ENCODE results near the gene AIFM2.
A peak's percentile ranks its signal among the peaks of the same experiment; 100 is the strongest.

Gene AIFM2

DNA sequence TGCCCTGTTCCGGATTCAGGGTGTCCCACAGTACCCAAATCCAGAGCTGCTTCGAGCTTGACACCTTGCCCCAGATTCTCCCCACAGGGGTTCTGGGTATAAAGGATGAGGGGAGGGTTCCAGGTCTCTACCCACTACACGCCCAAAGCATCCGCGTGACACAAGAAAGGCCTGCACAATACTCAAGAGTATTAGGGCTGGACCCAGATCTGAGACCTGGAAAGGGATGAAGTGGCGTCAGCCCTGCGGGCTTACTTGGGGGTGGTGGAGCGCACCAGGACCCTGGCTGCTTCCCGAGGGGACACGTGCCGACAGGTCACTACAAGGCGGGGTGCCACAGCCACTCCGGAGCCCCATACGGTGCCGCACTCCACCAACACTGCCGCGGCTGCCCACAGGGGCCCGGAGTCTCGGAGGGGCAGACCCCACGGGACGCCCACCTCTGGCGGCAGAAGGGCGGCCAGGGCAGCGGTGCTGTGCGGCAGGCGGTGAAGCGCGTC lies 12.6 kb upstream of the AIFM2 start:
- H3K36me3 ChIP-seq (ENCODE audit: insufficient read depth, low read length), result peaks cover 16% of the 10 kb centered on the region
- peak overlapping the region; percentile 83 for H3K9ac ChIP-seq (ENCODE audit: low read depth, low read length)
- H3K9me3 ChIP-seq (replicated peaks; ENCODE audit: low read length), result no peaks in the 10 kb centered on the region
- H3K27me3 ChIP-seq (ENCODE audit: control insufficient read depth, insufficient read depth, low read length), result no peaks in the 10 kb centered on the region
- H3K4me3 ChIP-seq (ENCODE audit: low read length), result peak overlapping the region; percentile 78
- peaks cover 19% of the 10 kb centered on the region for H3K4me1 ChIP-seq (ENCODE audit: control insufficient read depth, insufficient read depth, low read length)
- peak overlapping the region; percentile 98 for H3K4me2 ChIP-seq (ENCODE audit: low read length)

DNA sequence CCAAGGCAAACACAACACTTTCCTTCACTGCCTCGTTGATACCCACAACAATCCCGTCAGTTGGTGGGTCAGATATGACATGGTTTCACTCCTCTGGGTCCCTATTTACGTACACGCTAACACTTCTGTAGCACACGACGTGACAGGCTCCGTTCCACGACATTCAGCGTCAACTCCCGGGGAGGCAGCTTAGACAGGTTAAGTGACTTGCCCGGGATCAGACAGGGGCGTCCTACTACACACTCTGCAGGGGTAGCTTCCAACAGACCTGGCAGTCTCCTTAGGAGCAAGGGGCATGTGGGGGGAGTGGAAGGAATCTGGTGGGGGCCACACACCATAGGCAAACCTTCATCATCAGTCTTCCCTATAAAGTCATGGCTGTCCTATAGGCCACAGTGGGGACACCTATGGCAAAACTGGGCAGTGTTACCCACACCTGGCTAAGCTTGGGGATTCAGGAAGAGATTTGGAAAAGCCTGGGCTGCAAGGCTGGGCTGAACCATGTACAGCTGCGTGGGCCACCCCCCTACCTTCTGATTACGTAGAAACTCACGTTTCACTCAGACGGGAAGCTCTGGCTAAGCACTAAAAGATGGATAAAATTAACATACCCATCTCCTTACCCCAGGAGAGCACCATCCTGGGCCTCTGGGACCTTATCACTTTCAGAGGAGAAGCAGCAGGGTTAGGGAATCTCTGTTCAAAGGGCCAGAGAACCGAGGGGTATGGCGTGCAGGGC lies 11.9 kb upstream of the AIFM2 start:
- Histone ChIP-seq H3K36me3 (ENCODE audit: insufficient read depth, low read length) (peaks cover 12% of the 10 kb centered on the region), H3K4me1 (ENCODE audit: control insufficient read depth, insufficient read depth, low read length) (peaks cover 19% of the 10 kb centered on the region), H3K9ac (ENCODE audit: low read depth, low read length) (peak overlapping the region; percentile 83), H3K4me2 (ENCODE audit: low read length) (peak overlapping the region; percentile 98), H3K27me3 (ENCODE audit: control insufficient read depth, insufficient read depth, low read length) (no peaks in the 10 kb centered on the region), H3K9me3 (replicated peaks; ENCODE audit: low read length) (no peaks in the 10 kb centered on the region), H3K4me3 (ENCODE audit: low read length) (peak overlapping the region; percentile 78)

DNA sequence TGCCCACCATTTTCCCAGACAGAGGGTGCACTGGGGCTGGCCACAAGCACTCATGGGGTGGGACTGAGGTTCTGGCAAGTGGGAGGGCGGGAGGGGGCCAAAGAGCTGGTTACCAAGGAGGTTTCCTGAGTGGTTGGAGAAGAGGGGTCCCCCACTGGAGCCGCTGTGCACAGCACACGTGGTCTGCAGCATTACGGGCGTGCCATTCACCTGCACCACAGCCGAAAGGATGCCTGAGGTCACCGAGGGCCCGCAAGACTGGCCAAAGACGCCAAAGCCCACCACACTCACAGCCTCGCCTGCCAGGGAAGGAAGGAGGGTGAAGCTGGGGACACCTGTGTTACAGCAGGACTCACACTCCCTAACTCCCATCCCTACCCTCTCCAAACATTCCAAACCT lies 9.9 kb upstream of the AIFM2 start:
- no peak overlapping the region for H3K9ac ChIP-seq (ENCODE audit: low read depth, low read length)

DNA sequence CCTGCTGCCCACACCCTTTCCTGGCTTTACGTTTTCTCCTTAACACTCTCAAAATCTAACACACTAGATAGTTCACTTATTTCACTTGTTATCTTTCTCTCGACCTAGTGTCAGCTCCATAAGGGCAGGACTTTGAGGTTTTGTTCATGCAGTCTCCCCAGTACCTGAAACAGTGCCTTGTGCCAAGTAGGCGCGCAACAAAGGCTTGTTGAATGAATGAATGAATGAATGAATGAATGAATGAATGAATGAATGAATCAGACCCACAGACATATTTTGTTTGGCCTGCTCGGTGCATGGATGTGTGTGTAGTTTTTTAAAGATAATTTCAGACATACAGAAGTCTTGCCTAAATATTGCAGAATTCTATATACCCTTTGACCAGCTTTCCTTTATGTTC lies 7.7 kb upstream of the AIFM2 start:
- Histone ChIP-seq H3K4me2 (ENCODE audit: low read length) (no peak overlapping the region), H3K36me3 (ENCODE audit: insufficient read depth, low read length) (peaks cover 13% of the 10 kb centered on the region), H3K4me3 (ENCODE audit: low read length) (no peak overlapping the region), H3K4me1 (ENCODE audit: control insufficient read depth, insufficient read depth, low read length) (peaks cover 5% of the 10 kb centered on the region), H3K9ac (ENCODE audit: low read depth, low read length) (no peak overlapping the region), H3K27me3 (ENCODE audit: control insufficient read depth, insufficient read depth, low read length) (no peaks in the 10 kb centered on the region), H3K9me3 (replicated peaks; ENCODE audit: low read length) (no peaks in the 10 kb centered on the region)

More for the DNA sequence above, 9.9 kb upstream of the AIFM2 start:
- Histone ChIP-seq H3K9me3 (replicated peaks; ENCODE audit: low read length) (no peaks in the 10 kb centered on the region), H3K4me1 (ENCODE audit: control insufficient read depth, insufficient read depth, low read length) (peaks cover 18% of the 10 kb centered on the region), H3K36me3 (ENCODE audit: insufficient read depth, low read length) (peaks cover 10% of the 10 kb centered on the region), H3K27me3 (ENCODE audit: control insufficient read depth, insufficient read depth, low read length) (no peaks in the 10 kb centered on the region), H3K4me3 (ENCODE audit: low read length) (no peak overlapping the region), H3K4me2 (ENCODE audit: low read length) (no peak overlapping the region)

DNA sequence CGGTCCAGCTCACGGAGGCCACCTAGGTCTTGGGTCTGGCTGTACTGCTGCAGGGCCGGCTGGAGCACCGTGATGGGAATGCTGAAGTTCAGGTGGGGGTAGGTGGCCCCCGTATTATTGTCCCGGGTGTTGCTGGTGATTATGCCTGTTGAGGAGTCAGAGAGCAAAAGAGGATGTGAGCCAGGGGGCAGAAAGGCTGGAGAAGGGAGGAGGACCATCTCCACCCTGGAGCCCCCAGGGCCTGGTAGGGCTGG lies 7.3 kb upstream of the AIFM2 start:
- no peaks in the 10 kb centered on the region for H3K9me3 ChIP-seq (replicated peaks; ENCODE audit: low read length)
- no peak overlapping the region for H3K9ac ChIP-seq (ENCODE audit: low read depth, low read length)
- no peaks in the 10 kb centered on the region for H3K27me3 ChIP-seq (ENCODE audit: control insufficient read depth, insufficient read depth, low read length)
- H3K36me3 ChIP-seq (ENCODE audit: insufficient read depth, low read length), result peaks cover 13% of the 10 kb centered on the region
- peaks cover 1% of the 10 kb centered on the region for H3K4me1 ChIP-seq (ENCODE audit: control insufficient read depth, insufficient read depth, low read length)
- no peak overlapping the region for H3K4me2 ChIP-seq (ENCODE audit: low read length)
- no peak overlapping the region for H3K4me3 ChIP-seq (ENCODE audit: low read length)

DNA sequence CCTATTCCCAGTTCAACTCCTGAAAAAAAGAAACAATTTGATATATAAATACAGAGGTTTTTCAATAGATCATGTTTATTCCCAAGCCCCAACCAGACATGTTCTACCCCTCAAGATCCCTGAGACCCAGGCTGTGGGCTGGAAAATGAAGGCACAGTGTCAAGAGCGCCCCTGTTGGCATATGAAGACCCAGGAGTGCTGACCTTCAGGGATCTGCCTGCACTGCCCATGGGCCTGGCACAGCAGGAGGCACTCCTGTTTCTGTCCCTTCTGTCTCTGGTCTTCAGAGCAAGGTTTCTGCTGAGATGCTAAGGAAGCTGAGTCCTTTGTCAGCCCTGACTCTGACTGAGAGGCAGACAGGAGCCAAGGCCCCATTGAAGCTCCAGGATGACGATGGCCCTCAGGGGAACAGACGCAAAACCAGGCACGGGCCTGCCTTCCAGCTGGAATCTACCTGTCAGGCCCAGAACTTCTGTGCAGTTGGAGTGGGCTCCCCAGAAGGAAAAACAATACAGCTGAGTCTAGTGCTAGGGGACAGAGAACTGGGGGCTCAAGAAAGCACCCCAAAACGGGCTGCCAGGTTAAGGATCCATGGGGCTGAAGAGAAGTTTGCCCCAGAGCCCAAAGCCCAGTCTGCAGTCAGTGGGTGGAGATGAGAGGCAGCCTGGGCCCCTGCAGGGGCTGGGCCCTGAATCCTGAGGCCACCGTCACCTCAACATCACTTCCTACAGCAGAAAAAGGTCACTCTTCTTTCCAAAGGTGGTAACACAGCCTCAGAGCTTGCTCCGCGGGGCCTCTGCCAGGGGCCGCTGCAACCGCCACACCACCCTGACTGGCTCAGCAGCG lies 6.7 kb upstream of the AIFM2 start:
- no peaks in the 10 kb centered on the region for H3K4me1 ChIP-seq (ENCODE audit: control insufficient read depth, insufficient read depth, low read length)
- H3K4me2 ChIP-seq (ENCODE audit: low read length), result no peak overlapping the region
- peaks cover 13% of the 10 kb centered on the region for H3K36me3 ChIP-seq (ENCODE audit: insufficient read depth, low read length)
- H3K9ac ChIP-seq (ENCODE audit: low read depth, low read length), result no peak overlapping the region
- no peak overlapping the region for H3K4me3 ChIP-seq (ENCODE audit: low read length)
- no peaks in the 10 kb centered on the region for H3K9me3 ChIP-seq (replicated peaks; ENCODE audit: low read length)
- no peaks in the 10 kb centered on the region for H3K27me3 ChIP-seq (ENCODE audit: control insufficient read depth, insufficient read depth, low read length)

DNA sequence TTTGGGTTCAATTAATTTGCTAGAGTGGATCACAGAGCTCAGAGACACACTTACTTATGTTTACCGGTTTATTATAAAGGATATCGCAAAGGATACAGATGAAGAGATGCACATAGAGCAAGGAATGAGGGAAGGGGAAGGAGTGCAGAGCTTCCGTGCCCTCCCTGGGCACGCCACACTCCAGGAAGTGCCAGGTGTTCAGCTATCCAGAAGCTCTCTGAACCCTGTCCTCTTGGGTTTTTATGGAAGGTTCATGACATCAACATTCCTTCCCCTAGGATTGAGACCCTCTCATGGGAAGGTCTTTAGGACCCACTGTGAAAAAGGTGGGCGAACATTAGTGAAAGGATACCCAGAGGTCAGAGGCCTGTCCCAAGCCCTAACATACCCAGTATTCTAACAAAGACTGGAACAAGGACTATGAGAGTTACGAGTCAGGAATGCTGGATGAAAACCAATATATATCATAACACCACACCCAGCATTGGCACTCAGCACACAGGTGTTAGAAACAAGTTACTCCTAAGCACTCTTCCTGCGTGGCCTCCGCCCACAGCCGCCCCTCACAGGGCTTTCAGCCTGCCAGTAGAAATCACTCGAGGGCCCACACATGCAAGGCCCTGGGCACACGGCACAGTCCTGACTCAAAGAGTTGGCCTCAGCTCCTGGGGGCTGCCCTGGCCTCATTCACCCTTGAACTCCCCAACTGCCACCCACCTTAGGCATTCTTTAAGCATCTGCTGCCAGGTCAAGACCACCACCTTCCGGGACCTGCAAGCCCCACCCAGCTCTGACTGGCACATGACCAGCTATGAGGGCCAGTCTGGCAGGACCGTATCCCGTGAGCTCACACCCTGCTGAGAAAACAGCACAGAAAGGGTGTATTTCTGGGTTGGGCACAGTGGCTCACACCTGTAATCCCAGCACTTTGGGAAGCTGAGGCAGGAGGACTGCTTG lies 5.6 kb upstream of the AIFM2 start:
- Histone ChIP-seq H3K27me3 (ENCODE audit: control insufficient read depth, insufficient read depth, low read length) (no peaks in the 10 kb centered on the region), H3K4me2 (ENCODE audit: low read length) (no peak overlapping the region), H3K4me3 (ENCODE audit: low read length) (no peak overlapping the region), H3K9ac (ENCODE audit: low read depth, low read length) (no peak overlapping the region), H3K9me3 (replicated peaks; ENCODE audit: low read length) (no peaks in the 10 kb centered on the region), H3K4me1 (ENCODE audit: control insufficient read depth, insufficient read depth, low read length) (peaks cover 2% of the 10 kb centered on the region), H3K36me3 (ENCODE audit: insufficient read depth, low read length) (peaks cover 10% of the 10 kb centered on the region)

DNA sequence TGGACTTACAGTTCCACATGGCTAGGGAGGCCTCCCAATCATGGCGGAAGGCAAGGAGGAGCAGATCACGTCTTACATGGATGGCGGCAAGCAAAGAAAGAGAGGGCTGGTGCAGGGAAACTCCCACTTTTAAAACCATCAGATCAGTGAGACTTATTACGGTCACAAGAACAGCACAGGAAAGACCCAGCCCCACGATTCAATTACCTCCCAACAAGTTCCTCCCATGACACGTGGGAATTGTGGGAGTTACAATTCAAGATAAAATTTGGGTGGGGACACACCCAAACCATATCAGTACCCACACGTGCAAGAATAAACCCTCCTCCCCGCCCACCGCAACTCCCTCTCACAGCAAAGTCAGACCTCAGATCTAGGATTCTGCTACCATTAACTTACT lies 4.5 kb upstream of the AIFM2 start:
- H3K9me3 ChIP-seq (replicated peaks; ENCODE audit: low read length), result no peaks in the 10 kb centered on the region
- H3K36me3 ChIP-seq (ENCODE audit: insufficient read depth, low read length), result peaks cover 10% of the 10 kb centered on the region
- H3K4me1 ChIP-seq (ENCODE audit: control insufficient read depth, insufficient read depth, low read length), result peaks cover 10% of the 10 kb centered on the region
- H3K9ac ChIP-seq (ENCODE audit: low read depth, low read length), result no peak overlapping the region
- H3K4me3 ChIP-seq (ENCODE audit: low read length), result no peak overlapping the region
- H3K4me2 ChIP-seq (ENCODE audit: low read length), result no peak overlapping the region
- H3K27me3 ChIP-seq (ENCODE audit: control insufficient read depth, insufficient read depth, low read length), result no peaks in the 10 kb centered on the region

DNA sequence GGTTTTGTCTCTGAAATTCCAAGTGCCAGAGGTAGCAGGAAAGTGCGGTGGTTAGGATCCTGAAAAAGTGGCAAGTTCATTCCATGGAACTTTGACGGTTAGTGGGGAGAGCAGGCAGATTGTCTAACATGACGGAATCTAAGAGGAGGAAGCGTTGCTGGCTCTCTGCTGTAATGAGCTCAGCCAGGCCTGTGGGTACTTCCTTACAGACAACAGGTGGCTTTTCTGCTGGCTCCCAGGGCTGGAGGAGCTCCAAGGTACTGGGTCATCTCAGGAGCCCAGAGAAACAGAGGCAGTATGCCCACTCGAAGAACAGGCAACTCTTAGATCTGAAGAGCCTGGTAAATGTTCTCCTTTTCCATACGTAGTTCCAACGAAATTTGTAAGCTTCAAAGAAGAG lies 3.1 kb upstream of the AIFM2 start:
- H3K9ac ChIP-seq (ENCODE audit: low read depth, low read length), result no peak overlapping the region
- no peaks in the 10 kb centered on the region for H3K9me3 ChIP-seq (replicated peaks; ENCODE audit: low read length)
- no peak overlapping the region for H3K4me2 ChIP-seq (ENCODE audit: low read length)
- H3K4me1 ChIP-seq (ENCODE audit: control insufficient read depth, insufficient read depth, low read length), result peaks cover 24% of the 10 kb centered on the region
- H3K36me3 ChIP-seq (ENCODE audit: insufficient read depth, low read length), result peaks cover 10% of the 10 kb centered on the region
- H3K4me3 ChIP-seq (ENCODE audit: low read length), result no peak overlapping the region
- H3K27me3 ChIP-seq (ENCODE audit: control insufficient read depth, insufficient read depth, low read length), result no peaks in the 10 kb centered on the region

DNA sequence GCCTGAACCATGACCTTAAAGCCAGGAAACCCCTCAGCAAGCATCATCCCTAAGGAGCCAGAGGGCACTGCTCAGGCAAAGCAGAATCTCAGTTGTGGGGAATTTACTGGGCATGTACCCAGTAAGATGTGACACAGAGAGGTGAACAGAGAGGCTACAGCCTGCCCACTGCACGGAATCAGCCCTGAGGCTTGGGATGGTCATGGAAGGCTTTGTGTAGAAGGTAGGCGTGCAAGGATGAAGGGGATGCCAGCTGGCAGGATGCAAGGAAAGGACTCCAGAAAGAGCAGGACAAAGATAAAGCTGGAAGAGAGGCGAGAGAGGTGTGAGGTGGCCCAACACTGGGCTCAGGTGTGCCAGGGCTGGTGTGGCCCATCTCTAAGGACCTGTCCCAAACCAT lies 2.4 kb upstream of the AIFM2 start:
- Histone ChIP-seq H3K36me3 (ENCODE audit: insufficient read depth, low read length) (peaks cover 14% of the 10 kb centered on the region), H3K4me1 (ENCODE audit: control insufficient read depth, insufficient read depth, low read length) (peaks cover 29% of the 10 kb centered on the region), H3K4me3 (ENCODE audit: low read length) (no peak overlapping the region), H3K9me3 (replicated peaks; ENCODE audit: low read length) (no peaks in the 10 kb centered on the region), H3K4me2 (ENCODE audit: low read length) (no peak overlapping the region), H3K9ac (ENCODE audit: low read depth, low read length) (no peak overlapping the region), H3K27me3 (ENCODE audit: control insufficient read depth, insufficient read depth, low read length) (no peaks in the 10 kb centered on the region)

DNA sequence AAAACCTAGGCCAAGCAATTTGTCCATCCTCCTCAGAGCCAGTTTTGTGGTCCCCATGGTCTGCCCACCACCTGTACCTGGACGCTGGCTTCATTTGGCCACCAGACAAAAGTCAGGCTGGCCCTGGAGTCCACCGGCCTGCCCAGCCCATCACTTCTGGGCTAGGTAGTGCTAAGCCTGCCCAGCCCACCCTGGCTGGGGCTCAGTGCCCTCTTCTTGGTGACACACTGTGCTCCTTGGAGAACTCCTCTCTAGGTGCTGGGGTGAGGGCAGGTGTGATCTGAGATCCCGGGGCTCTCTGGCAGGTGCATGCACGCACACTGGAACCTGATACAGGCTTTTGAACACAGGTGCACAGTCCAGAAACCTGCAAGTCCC lies 1.1 kb downstream of the AIFM2 start:
- Histone ChIP-seq H3K4me3 (ENCODE audit: low read length) (peak overlapping the region; percentile 89), H3K4me1 (ENCODE audit: control insufficient read depth, insufficient read depth, low read length) (peaks cover 29% of the 10 kb centered on the region), H3K4me2 (ENCODE audit: low read length) (peak overlapping the region; percentile 98), H3K27me3 (ENCODE audit: control insufficient read depth, insufficient read depth, low read length) (no peaks in the 10 kb centered on the region), H3K9me3 (replicated peaks; ENCODE audit: low read length) (no peaks in the 10 kb centered on the region), H3K9ac (ENCODE audit: low read depth, low read length) (peak overlapping the region; percentile 88), H3K36me3 (ENCODE audit: insufficient read depth, low read length) (peaks cover 5% of the 10 kb centered on the region)

Data from skeletal muscle satellite cell (primary cell).